ENCODE results near the gene PCNX3. TPM values are rescaled to one million over a fixed set of nuclear protein-coding genes. Genes with fewer than 3 reads are reported as not detected.

Gene PCNX3
- polyA plus RNA-seq, 1 donor from 2014 or later, result 7.8 TPM

GRCh38 chr11:65648997-65649493 lies 33.5 kb downstream of the PCNX3 start:
- Histone ChIP-seq H3K27me3 (ENCODE audit: insufficient read depth, low read depth, low read length) (peaks cover 14% of the 10 kb centered on the region), H3K4me3 (ENCODE audit: low read length) (no peak overlapping the region), H3K4me2 (ENCODE audit: low read length) (no peak overlapping the region), H3K9me3 (ENCODE audit: low read length) (no peaks in the 10 kb centered on the region), H3K27ac (ENCODE audit: low read length) (no peak overlapping the region), H4K20me1 (ENCODE audit: insufficient read depth) (no peaks in the 10 kb centered on the region), H3K9me2 (ENCODE audit: insufficient read depth, low read length) (no peaks in the 10 kb centered on the region), H2AFZ (ENCODE audit: low read depth, low read length) (no peak overlapping the region), H3K9ac (ENCODE audit: low read length) (no peak overlapping the region), H3F3A (ENCODE audit: insufficient read depth, low read length, poor library complexity, severe bottlenecking) (peaks cover 8% of the 10 kb centered on the region), H3K79me2 (replicated peaks; ENCODE audit: insufficient read depth, low read length) (no peaks in the 10 kb centered on the region), H3K36me3 (ENCODE audit: insufficient read depth, low read length) (no peaks in the 10 kb centered on the region)
- TF ChIP-seq SMC3 (conservative IDR thresholded peaks at IDR 0.05; ENCODE audit: poor library complexity) (no peak), POLR2AphosphoS5 (IDR thresholded peaks at IDR 0.05) (no peak), EZH2 (IDR thresholded peaks at IDR 0.05; ENCODE audit: borderline replicate concordance, insufficient read depth, low read length, poor library complexity, severe bottlenecking) (no peak), EP300 (conservative IDR thresholded peaks at IDR 0.05; ENCODE audit: poor library complexity, severe bottlenecking) (no peak), TAF1 (IDR thresholded peaks at IDR 0.05; ENCODE audit: low read depth) (no peak), REST (IDR thresholded peaks at IDR 0.05; ENCODE audit: borderline replicate concordance) (no peak), CTCF (IDR thresholded peaks at IDR 0.05; ENCODE audit: poor library complexity, severe bottlenecking) (no peak), RAD21 (conservative IDR thresholded peaks at IDR 0.05) (no peak), MXI1 (conservative IDR thresholded peaks at IDR 0.05; ENCODE audit: poor library complexity, severe bottlenecking) (no peak)

- Histone ChIP-seq H3K27ac (ENCODE audit: low read length) (no peak overlapping the region), H3F3A (ENCODE audit: insufficient read depth, low read length, poor library complexity, severe bottlenecking) (peaks cover 8% of the 10 kb centered on the region), H3K9me3 (ENCODE audit: low read length) (no peaks in the 10 kb centered on the region), H3K4me2 (ENCODE audit: low read length) (no peak overlapping the region), H4K20me1 (ENCODE audit: insufficient read depth) (no peaks in the 10 kb centered on the region), H3K79me2 (replicated peaks; ENCODE audit: insufficient read depth, low read length) (no peaks in the 10 kb centered on the region), H2AFZ (ENCODE audit: low read depth, low read length) (no peak overlapping the region), H3K4me3 (ENCODE audit: low read length) (no peak overlapping the region), H3K27me3 (ENCODE audit: insufficient read depth, low read depth, low read length) (peaks cover 14% of the 10 kb centered on the region), H3K36me3 (ENCODE audit: insufficient read depth, low read length) (no peaks in the 10 kb centered on the region), H3K9me2 (ENCODE audit: insufficient read depth, low read length) (no peaks in the 10 kb centered on the region), H3K9ac (ENCODE audit: low read length) (no peak overlapping the region)
- no peak for TF ChIP-seq RAD21 (conservative IDR thresholded peaks at IDR 0.05)
- no peak for TF ChIP-seq TAF1 (IDR thresholded peaks at IDR 0.05; ENCODE audit: low read depth)
- no peak for TF ChIP-seq MXI1 (conservative IDR thresholded peaks at IDR 0.05; ENCODE audit: poor library complexity, severe bottlenecking)
- TF ChIP-seq EP300 (conservative IDR thresholded peaks at IDR 0.05; ENCODE audit: poor library complexity, severe bottlenecking), result no peak
- TF ChIP-seq EZH2 (IDR thresholded peaks at IDR 0.05; ENCODE audit: borderline replicate concordance, insufficient read depth, low read length, poor library complexity, severe bottlenecking), result no peak
- TF ChIP-seq POLR2AphosphoS5 (IDR thresholded peaks at IDR 0.05), result no peak
- no peak for TF ChIP-seq SMC3 (conservative IDR thresholded peaks at IDR 0.05; ENCODE audit: poor library complexity)
- no peak for TF ChIP-seq CTCF (IDR thresholded peaks at IDR 0.05; ENCODE audit: poor library complexity, severe bottlenecking)
- no peak for TF ChIP-seq REST (IDR thresholded peaks at IDR 0.05; ENCODE audit: borderline replicate concordance)
These were observed 34.3 kb downstream of the PCNX3 start for GRCh38 chr11:65649656-65650546.
